GM21825 (cell line): Measurements from ENCODE around the gene CD300H.

ENCODE experiments used
- ATAC-seq: cut with Tn5 transposase; IDR thresholded peaks from one replicate; pipeline ENCODE4 v1.9.1; 2021; ENCODE audit warnings: mild to moderate bottlenecking, moderate library complexity; ENCODE audit not compliant: unreplicated experiment

The CD300H gene

GRCh38 chr17:74567397-74567796 lies at the start of gene CD300H:
CD300H (minus strand) TSS chr17:74567509.
- ATAC-seq = no peak

GRCh38 chr17:74616696-74617095 lies 49.4 kb upstream of the CD300H start:
- ATAC-seq = no peak

- no peak for ATAC-seq
These were observed 44.7 kb upstream of the CD300H start for GRCh38 chr17:74612046-74612445.

- no peak for ATAC-seq
These were observed 42.8 kb upstream of the CD300H start for GRCh38 chr17:74610108-74610507.

- ATAC-seq = no peak
These were observed 41.2 kb upstream of the CD300H start for GRCh38 chr17:74608511-74608910.

GRCh38 chr17:74607221-74607620 lies 39.9 kb upstream of the CD300H start:
- ATAC-seq = no peak

- no peak for ATAC-seq
These were observed 38.7 kb upstream of the CD300H start for GRCh38 chr17:74606050-74606449.

GRCh38 chr17:74605361-74605760 lies 38.1 kb upstream of the CD300H start:
- ATAC-seq = no peak

GRCh38 chr17:74604761-74605160 lies 37.5 kb upstream of the CD300H start:
- no peak for ATAC-seq

GRCh38 chr17:74604200-74604599 lies 36.9 kb upstream of the CD300H start:
- ATAC-seq = no peak

- ATAC-seq = no peak
These were observed 36.4 kb upstream of the CD300H start for GRCh38 chr17:74603746-74604145.

- no peak for ATAC-seq
These were observed 35.8 kb upstream of the CD300H start for GRCh38 chr17:74603037-74603635.

GRCh38 chr17:74601944-74602572 lies 34.7 kb upstream of the CD300H start:
- ATAC-seq = no peak

- ATAC-seq = no peak
These were observed 32.2 kb upstream of the CD300H start for GRCh38 chr17:74599448-74599939.

- ATAC-seq = no peak
These were observed 31.7 kb upstream of the CD300H start for GRCh38 chr17:74599023-74599399.

- no peak for ATAC-seq
These were observed 31.2 kb upstream of the CD300H start for GRCh38 chr17:74598346-74599022.

GRCh38 chr17:74597069-74597790 lies 29.9 kb upstream of the CD300H start:
- ATAC-seq = no peak

GRCh38 chr17:74595037-74595750 lies 27.9 kb upstream of the CD300H start:
- no peak for ATAC-seq

GRCh38 chr17:74592087-74592990 lies 25.0 kb upstream of the CD300H start, which contains the start of gene CD300LD:
CD300LD (minus strand) TSS chr17:74592283; CDS start chr17:74592202, 81 bp downstream.
- ATAC-seq = no peak

- ATAC-seq = no peak
These were observed 24.2 kb upstream of the CD300H start for GRCh38 chr17:74591503-74591902.
